Glutamatergic neuron (in vitro differentiated cells): ENCODE results near the gene TNPO2. TPM values are rescaled to one million over a fixed set of nuclear protein-coding genes. Genes with fewer than 3 reads are reported as not detected.

ENCODE experiments used
- DNase-seq: peaks from one replicate; pipeline ENCODE4 v3.0.0; 2022
- H3K27ac Mint-ChIP-seq: one replicate; pipeline ENCODE4 v1.8.0; 2020; ENCODE audit warnings: mild to moderate bottlenecking, mixed read lengths, inconsistent platforms; ENCODE audit not compliant: unreplicated experiment
- H3K27me3 Mint-ChIP-seq: one replicate; pipeline ENCODE4 v1.8.0; 2020; ENCODE audit warnings: mild to moderate bottlenecking, moderate library complexity, mixed read lengths, inconsistent platforms; ENCODE audit not compliant: unreplicated experiment
- H3K36me3 Mint-ChIP-seq: one replicate; pipeline ENCODE4 v1.8.0; 2020; ENCODE audit warnings: mild to moderate bottlenecking, mixed read lengths, inconsistent platforms; ENCODE audit not compliant: unreplicated experiment
- H3K4me1 Mint-ChIP-seq: one replicate; pipeline ENCODE4 v1.8.0; 2020; ENCODE audit warnings: mild to moderate bottlenecking, low read depth, mixed read lengths, inconsistent platforms; ENCODE audit not compliant: unreplicated experiment
- H3K4me3 Mint-ChIP-seq: one replicate; pipeline ENCODE4 v1.8.0; 2020; ENCODE audit warnings: mild to moderate bottlenecking, mixed read lengths, inconsistent platforms; ENCODE audit not compliant: unreplicated experiment
- H3K9me3 Mint-ChIP-seq: one replicate; pipeline ENCODE4 v1.8.0; 2020; ENCODE audit warnings: mild to moderate bottlenecking, moderate library complexity, mixed read lengths, inconsistent platforms; ENCODE audit not compliant: unreplicated experiment
- total RNA-seq: library from RNA; stranded (reverse); fragmentation: NEBNext Ultra II Directional; extraction: Animal tissue kit (Norgen Biotek cat#: 25700); gene quantifications from one replicate; pipeline ENCODE4 v1.2.1, GENCODE V29; 2021; ENCODE audit not compliant: unreplicated experiment
- TF ChIP-seq, protein P1 (sequence below): fragments of 200-600 bp; sonication (generic); IDR thresholded peaks from one replicate; pipeline ENCODE4 v1.5.0; 2021; ENCODE audit not compliant: partially characterized antibody, unreplicated experiment

The TNPO2 gene
- total RNA-seq, 1 donor from 2014 or later, result 135 TPM

DNA sequence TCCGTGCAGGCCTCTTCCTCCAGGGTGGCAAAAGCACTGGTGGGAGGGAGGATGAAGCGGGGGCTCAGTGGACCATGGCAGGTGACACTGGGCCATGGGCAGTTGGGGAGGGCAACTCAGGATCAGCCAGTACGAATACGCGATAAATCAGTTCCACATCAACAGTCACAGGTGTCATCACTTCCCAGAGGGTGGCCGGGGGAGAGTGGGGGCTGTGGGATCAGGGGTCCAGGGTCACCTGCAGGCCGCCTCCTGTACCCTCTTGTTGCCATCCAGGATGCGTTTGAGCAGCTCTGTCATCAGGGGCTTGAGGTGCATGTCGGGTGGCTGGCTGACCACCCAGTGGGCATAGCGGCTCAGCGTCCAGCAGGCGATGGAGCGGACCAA lies 17.4 kb downstream of the TNPO2 start:
- DNase-seq, result no peak
- Mint-ChIP-seq H3K27ac (no peak overlapping the region), H3K4me3 (no peak overlapping the region), H3K27me3 (no peaks in the 10 kb centered on the region), H3K4me1 (peaks cover 4% of the 10 kb centered on the region), H3K36me3 (no peaks in the 10 kb centered on the region), H3K9me3 (peaks cover 8% of the 10 kb centered on the region)
- TF ChIP-seq, protein P1, sequence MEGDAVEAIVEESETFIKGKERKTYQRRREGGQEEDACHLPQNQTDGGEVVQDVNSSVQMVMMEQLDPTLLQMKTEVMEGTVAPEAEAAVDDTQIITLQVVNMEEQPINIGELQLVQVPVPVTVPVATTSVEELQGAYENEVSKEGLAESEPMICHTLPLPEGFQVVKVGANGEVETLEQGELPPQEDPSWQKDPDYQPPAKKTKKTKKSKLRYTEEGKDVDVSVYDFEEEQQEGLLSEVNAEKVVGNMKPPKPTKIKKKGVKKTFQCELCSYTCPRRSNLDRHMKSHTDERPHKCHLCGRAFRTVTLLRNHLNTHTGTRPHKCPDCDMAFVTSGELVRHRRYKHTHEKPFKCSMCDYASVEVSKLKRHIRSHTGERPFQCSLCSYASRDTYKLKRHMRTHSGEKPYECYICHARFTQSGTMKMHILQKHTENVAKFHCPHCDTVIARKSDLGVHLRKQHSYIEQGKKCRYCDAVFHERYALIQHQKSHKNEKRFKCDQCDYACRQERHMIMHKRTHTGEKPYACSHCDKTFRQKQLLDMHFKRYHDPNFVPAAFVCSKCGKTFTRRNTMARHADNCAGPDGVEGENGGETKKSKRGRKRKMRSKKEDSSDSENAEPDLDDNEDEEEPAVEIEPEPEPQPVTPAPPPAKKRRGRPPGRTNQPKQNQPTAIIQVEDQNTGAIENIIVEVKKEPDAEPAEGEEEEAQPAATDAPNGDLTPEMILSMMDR, result no peak

DNA sequence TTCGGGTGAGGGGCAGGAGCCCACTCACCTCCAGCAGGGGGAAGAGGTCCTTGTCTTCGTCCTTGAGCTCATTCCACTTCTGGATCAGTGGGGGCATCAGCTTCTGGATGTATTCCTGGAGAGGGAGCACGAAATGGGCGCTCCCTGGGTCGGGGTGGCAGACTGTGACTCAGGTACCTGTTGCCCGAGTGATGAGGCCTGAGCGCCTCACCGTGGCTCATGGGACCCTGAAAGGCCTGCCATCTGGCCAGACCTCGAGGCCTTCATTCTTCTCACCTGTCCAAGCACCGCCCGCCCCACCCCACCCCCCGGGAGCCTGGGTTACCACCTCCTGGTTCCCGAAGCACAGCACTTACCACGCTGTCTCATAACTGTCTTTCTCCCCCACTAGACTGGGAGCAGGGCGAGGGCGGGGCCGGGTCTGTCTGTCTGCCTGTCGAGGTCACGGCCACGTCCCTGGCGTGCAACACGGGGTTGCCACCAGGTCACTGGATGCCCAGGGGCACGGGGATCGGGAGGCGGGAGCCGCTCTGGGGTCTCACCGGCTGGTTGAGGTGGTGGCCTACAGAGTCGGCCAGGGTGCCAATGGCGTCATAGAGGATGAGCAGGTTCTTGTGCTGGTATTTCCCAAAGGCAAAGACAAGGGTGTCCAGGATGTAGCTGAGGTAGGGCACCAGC lies 17.9 kb downstream of the TNPO2 start:
- Mint-ChIP-seq H3K4me1 (peaks cover 4% of the 10 kb centered on the region), H3K27ac (no peak overlapping the region), H3K36me3 (no peaks in the 10 kb centered on the region), H3K27me3 (no peaks in the 10 kb centered on the region), H3K9me3 (peaks cover 8% of the 10 kb centered on the region), H3K4me3 (no peak overlapping the region)
- TF ChIP-seq, protein P1, result no peak
- DNase-seq, result no peak

DNA sequence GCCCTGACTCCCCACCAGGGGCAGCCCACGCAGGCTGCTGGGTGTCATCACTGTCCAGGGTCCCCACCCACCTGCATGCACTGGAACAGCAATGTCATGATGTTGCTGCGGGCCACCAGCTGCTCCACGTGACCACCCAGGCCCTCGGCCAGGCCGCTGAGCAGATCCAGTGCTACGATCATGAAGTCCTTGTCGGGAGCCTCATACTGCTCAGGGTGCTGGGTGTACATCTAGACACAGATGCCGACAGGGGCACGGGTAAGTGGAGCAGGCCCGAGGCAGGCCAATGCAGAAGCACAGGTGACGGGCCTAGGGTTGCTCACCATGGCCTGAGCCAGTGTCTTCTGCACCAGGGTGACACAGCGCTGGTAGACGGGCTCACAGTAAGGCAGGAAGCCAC lies 18.6 kb downstream of the TNPO2 start:
- peaks cover 4% of the 10 kb centered on the region for H3K4me1 Mint-ChIP-seq
- no peak overlapping the region for H3K4me3 Mint-ChIP-seq
- no peak overlapping the region for H3K27ac Mint-ChIP-seq
- TF ChIP-seq, protein P1, result no peak
- no peak for DNase-seq
- no peaks in the 10 kb centered on the region for H3K36me3 Mint-ChIP-seq
- H3K9me3 Mint-ChIP-seq, result peaks cover 8% of the 10 kb centered on the region
- H3K27me3 Mint-ChIP-seq, result no peaks in the 10 kb centered on the region

DNA sequence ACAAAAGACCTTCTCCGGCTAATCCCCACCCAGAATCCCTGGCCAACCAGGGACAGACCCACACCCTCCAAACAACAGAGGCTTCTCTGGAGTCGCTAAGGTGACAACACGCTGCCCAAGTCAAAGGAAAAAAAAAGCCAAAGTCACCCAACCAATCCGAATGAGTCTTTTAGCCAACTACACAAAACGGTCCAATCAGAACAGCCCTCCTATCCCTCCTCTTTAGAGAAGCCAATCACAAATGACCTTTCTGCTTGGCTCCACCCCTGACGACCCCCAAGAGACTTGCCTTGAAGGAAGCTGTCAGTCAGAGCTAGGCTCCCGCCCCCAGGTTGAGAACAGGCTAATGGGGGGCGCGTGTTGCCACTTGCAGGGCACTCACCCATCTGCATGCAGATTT lies 20.7 kb downstream of the TNPO2 start:
- peak; percentile 78 for DNase-seq
- TF ChIP-seq, protein P1, result no peak
- no peaks in the 10 kb centered on the region for H3K27me3 Mint-ChIP-seq
- H3K4me3 Mint-ChIP-seq, result peak overlapping the region; percentile 68
- H3K4me1 Mint-ChIP-seq, result peaks cover 4% of the 10 kb centered on the region
- H3K36me3 Mint-ChIP-seq, result no peaks in the 10 kb centered on the region
- H3K27ac Mint-ChIP-seq, result peak overlapping the region; percentile 93
- peaks cover 10% of the 10 kb centered on the region for H3K9me3 Mint-ChIP-seq

DNA sequence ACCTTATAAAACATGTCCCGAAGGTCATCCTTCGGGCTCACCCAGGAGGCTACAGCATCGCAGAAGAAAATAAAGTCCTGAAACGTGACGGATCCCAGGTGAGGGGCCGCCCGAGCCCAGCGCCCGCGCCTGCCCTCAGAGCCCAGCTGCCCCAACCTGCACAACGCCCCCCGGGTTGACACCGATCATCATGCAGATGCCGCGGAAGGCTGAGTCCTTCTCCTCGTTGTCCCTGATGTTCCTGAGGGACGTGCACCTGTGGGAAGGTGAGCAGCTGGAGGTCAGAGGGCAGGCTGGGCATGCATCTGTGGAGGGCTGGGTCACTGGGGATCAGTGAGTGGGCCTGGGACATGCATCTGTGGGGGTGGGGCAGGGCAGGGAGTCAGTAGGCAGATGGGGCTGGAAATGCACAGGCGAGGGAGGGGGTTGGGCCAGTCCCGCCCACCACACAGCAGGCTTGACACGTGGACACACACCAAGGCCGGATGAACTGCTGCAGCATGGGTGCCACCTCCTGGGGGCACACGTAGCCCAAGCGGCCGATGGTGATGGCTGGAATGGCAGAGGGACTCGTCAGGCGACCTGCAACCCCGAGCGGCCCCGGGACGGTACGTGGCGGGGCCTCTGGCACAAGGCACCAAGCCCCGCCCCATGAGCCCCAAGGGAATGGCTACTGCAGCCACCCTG lies 22.0 kb downstream of the TNPO2 start:
- peaks cover 11% of the 10 kb centered on the region for H3K9me3 Mint-ChIP-seq
- H3K27ac Mint-ChIP-seq, result peak overlapping the region; percentile 59
- peaks cover 4% of the 10 kb centered on the region for H3K4me1 Mint-ChIP-seq
- no peak for DNase-seq
- TF ChIP-seq, protein P1, result no peak
- no peaks in the 10 kb centered on the region for H3K27me3 Mint-ChIP-seq
- no peaks in the 10 kb centered on the region for H3K36me3 Mint-ChIP-seq
- no peak overlapping the region for H3K4me3 Mint-ChIP-seq
